ENCODE measurements around the gene RSF1. TPM values are rescaled to one million over a fixed set of nuclear protein-coding genes. Genes with fewer than 3 reads are reported as not detected.

The RSF1 gene
- polyA plus RNA-seq, 1 of the 3 experiments (the other 2 are of a cell fraction): 8.4 TPM

DNA sequence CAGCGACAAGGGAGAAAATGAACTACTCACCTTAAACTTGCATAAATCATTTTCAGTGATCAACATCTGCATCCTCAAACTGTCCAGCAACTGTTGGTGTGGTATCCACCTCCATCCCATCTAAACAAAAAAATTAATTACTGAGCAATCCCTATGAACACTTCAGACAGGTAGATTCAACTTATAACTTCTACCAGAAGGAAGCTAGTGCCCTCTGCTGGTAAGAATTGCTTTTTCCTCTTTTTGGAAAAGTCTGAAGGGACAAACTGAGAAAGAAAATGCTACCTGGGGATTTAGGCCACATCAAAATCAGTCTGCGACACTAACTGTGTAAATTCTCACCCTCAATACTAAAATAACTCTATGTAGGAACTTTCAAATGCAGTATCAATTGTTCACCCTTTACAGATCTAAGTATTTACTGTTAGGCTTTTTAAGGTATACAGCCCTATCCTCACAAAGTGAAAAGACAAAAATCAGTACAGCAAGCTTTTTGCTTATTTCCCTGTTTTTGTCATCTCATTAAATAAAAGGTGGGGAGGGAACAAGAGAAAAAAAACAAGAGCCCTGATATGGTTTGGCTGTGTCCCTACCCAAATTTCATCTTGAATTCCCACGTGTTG lies 200.8 kb downstream of the RSF1 start:
- no peak for DNase-seq

DNA sequence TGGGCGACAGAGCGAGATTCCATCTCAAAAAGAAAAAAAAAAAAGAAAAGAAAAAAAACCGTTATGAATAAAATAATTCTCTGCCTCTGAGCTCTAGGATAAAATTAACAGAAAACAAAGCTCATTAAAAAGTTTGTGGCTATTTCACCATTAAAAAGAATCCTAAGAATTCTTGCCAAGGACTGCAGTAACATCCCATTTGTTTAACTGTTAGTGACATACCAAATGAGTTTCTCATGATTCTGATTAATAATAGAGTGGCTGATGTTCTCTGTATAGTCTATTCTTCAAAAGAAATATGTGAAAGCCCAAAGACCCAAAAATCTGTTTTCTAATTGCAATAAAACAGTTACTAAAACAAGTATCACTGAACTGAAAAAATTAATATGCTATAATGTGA lies 202.6 kb downstream of the RSF1 start:
- no peak for DNase-seq
- Histone ChIP-seq H3K36me3 (replicated peaks in 1 of 2; ENCODE audit: control insufficient read depth in 1 of 2, insufficient read depth in 2 of 2, low read length in 1 of 2) (peaks cover 59 to 60% of the 10 kb centered on the region in 2 experiments), H3K27me3 (ENCODE audit: insufficient read depth) (no peaks in the 10 kb centered on the region), H4K20me1 (ENCODE audit: insufficient read depth) (no peaks in the 10 kb centered on the region), H3K9ac (no peak overlapping the region; the same call in 1 of the 2 replicates), H3K27ac (ENCODE audit: low read depth in 2 of 2, low read length in 1 of 2) (peak overlapping the region; percentile 19 to 36; a peak in 2 of 4 replicates), H3K9me3 (no peaks in the 10 kb centered on the region), H3K9me2 (no peaks in the 10 kb centered on the region), H3K4me1 (ENCODE audit: control insufficient read depth in 1 of 2, insufficient read depth in 2 of 2, low read depth in 1 of 2, low read length in 1 of 2) (peaks cover 0 to 9% of the 10 kb centered on the region in 2 experiments; a peak in 2 of 4 replicates), H3K79me2 (ENCODE audit: insufficient read depth) (no peaks in the 10 kb centered on the region), H3F3A (replicated peaks; ENCODE audit: insufficient read depth) (peaks cover 8% of the 10 kb centered on the region), H3K4me3 (ENCODE audit: low read depth in 2 of 2, low read length in 1 of 2) (no peak overlapping the region), H3K4me2 (no peak overlapping the region), H2AFZ (ENCODE audit: low read depth) (no peak overlapping the region)
- WGBS (ENCODE audit: low lambda C conversion rate): 75% methylated on average over 3 of the region's 3 CpGs
- ChIA-PET CTCF (interaction anchor here (1.3 to 1.4 kb wide), 2 partner anchors 14 to 434 kb away, joined by 3 to 4 read pairs; no protein-coding TSS in a partner anchor), POLR2A (no interaction called here)
- TF ChIP-seq FOXJ3 (CRISPR knock-in tag; IDR thresholded peaks at IDR 0.05) (no peak), TEAD4 (IDR thresholded peaks at IDR 0.05; ENCODE audit: borderline replicate concordance, insufficient read depth) (no peak), JUND (IDR thresholded peaks at IDR 0.05) (no peak), YY1 (IDR thresholded peaks at IDR 0.05; ENCODE audit: low read depth) (no peak), TCF12 (IDR thresholded peaks at IDR 0.05) (0 out of 2 replicates have a peak, but pooled peaks have one; percentile 10), FOXM1 (IDR thresholded peaks at IDR 0.05; ENCODE audit: low read depth) (no peak)
- TF ChIP-seq, protein P1, sequence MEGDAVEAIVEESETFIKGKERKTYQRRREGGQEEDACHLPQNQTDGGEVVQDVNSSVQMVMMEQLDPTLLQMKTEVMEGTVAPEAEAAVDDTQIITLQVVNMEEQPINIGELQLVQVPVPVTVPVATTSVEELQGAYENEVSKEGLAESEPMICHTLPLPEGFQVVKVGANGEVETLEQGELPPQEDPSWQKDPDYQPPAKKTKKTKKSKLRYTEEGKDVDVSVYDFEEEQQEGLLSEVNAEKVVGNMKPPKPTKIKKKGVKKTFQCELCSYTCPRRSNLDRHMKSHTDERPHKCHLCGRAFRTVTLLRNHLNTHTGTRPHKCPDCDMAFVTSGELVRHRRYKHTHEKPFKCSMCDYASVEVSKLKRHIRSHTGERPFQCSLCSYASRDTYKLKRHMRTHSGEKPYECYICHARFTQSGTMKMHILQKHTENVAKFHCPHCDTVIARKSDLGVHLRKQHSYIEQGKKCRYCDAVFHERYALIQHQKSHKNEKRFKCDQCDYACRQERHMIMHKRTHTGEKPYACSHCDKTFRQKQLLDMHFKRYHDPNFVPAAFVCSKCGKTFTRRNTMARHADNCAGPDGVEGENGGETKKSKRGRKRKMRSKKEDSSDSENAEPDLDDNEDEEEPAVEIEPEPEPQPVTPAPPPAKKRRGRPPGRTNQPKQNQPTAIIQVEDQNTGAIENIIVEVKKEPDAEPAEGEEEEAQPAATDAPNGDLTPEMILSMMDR (IDR thresholded peaks at IDR 0.05): no peak
- TF ChIP-seq, protein P2, sequence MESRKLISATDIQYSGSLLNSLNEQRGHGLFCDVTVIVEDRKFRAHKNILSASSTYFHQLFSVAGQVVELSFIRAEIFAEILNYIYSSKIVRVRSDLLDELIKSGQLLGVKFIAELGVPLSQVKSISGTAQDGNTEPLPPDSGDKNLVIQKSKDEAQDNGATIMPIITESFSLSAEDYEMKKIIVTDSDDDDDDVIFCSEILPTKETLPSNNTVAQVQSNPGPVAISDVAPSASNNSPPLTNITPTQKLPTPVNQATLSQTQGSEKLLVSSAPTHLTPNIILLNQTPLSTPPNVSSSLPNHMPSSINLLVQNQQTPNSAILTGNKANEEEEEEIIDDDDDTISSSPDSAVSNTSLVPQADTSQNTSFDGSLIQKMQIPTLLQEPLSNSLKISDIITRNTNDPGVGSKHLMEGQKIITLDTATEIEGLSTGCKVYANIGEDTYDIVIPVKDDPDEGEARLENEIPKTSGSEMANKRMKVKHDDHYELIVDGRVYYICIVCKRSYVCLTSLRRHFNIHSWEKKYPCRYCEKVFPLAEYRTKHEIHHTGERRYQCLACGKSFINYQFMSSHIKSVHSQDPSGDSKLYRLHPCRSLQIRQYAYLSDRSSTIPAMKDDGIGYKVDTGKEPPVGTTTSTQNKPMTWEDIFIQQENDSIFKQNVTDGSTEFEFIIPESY (IDR thresholded peaks at IDR 0.05; ENCODE audit: borderline replicate concordance, low read depth): no peak
- TF ChIP-seq, protein P3, sequence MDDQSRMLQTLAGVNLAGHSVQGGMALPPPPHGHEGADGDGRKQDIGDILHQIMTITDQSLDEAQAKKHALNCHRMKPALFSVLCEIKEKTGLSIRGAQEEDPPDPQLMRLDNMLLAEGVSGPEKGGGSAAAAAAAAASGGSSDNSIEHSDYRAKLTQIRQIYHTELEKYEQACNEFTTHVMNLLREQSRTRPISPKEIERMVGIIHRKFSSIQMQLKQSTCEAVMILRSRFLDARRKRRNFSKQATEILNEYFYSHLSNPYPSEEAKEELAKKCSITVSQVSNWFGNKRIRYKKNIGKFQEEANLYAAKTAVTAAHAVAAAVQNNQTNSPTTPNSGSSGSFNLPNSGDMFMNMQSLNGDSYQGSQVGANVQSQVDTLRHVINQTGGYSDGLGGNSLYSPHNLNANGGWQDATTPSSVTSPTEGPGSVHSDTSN (IDR thresholded peaks at IDR 0.05): peak; percentile 31; the same call in 1 of the 2 replicates

More for the DNA sequence above, 200.8 kb downstream of the RSF1 start:
- no peak overlapping the region for H3K27ac ChIP-seq (ENCODE audit: low read depth in 2 of 2, low read length in 1 of 2)
- no peak overlapping the region for H3K4me2 ChIP-seq
- CTCF ChIA-PET: interaction anchor here (0.7 to 3.3 kb wide), 29 partner anchors 9 to 493 kb away, joined by 3 to 19 read pairs (median 4); partner anchors contain the start of genes AQP11, CLNS1A and MYO7A
- no peaks in the 10 kb centered on the region for H3K27me3 ChIP-seq (ENCODE audit: insufficient read depth)
- 0 out of 2 replicates have a peak, but pooled peaks cover 4% of the 10 kb centered on the region for H3K79me2 ChIP-seq (ENCODE audit: insufficient read depth)
- POLR2A ChIA-PET: no interaction called here
- WGBS (ENCODE audit: low lambda C conversion rate): 84% methylated on average over 3 of the region's 3 CpGs
- H4K20me1 ChIP-seq (ENCODE audit: insufficient read depth): no peaks in the 10 kb centered on the region
- no peak overlapping the region for H3K9ac ChIP-seq
- H3F3A ChIP-seq (replicated peaks; ENCODE audit: insufficient read depth): peaks cover 8% of the 10 kb centered on the region
- H2AFZ ChIP-seq (ENCODE audit: low read depth): no peak overlapping the region
- peaks cover 0 to 9% of the 10 kb centered on the region in 2 experiments; a peak in 2 of 4 replicates for H3K4me1 ChIP-seq (ENCODE audit: control insufficient read depth in 1 of 2, insufficient read depth in 2 of 2, low read depth in 1 of 2, low read length in 1 of 2)
- H3K9me2 ChIP-seq: no peaks in the 10 kb centered on the region
- H3K36me3 ChIP-seq (replicated peaks in 1 of 2; ENCODE audit: control insufficient read depth in 1 of 2, insufficient read depth in 2 of 2, low read length in 1 of 2): peaks cover 57 to 61% of the 10 kb centered on the region in 2 experiments
- TF ChIP-seq CHD2 (IDR thresholded peaks at IDR 0.05; ENCODE audit: low read length, partially characterized antibody) (no peak), SMC3 (IDR thresholded peaks at IDR 0.05; ENCODE audit: low read depth, low read length) (peak; percentile 46), FOSL2 (IDR thresholded peaks at IDR 0.05; ENCODE audit: borderline replicate concordance, low read depth) (no peak), RAD21 (IDR thresholded peaks at IDR 0.05; ENCODE audit: low read length) (peak; percentile 71)
- TF ChIP-seq, protein P1 (IDR thresholded peaks at IDR 0.05): peak; percentile 86
- TF ChIP-seq, protein P2 (IDR thresholded peaks at IDR 0.05; ENCODE audit: borderline replicate concordance, low read depth): no peak
- TF ChIP-seq, protein P4, sequence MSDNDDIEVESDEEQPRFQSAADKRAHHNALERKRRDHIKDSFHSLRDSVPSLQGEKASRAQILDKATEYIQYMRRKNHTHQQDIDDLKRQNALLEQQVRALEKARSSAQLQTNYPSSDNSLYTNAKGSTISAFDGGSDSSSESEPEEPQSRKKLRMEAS (IDR thresholded peaks at IDR 0.05; ENCODE audit: low read depth): no peak
- H3K9me3 ChIP-seq: no peaks in the 10 kb centered on the region
- no peak overlapping the region for H3K4me3 ChIP-seq (ENCODE audit: low read depth in 2 of 2, low read length in 1 of 2)

Measured in SK-N-SH (cell line).